GM21786 (cell line): ENCODE results near the gene WAC.

ENCODE experiments used
- ATAC-seq: cut with Tn5 transposase; IDR thresholded peaks from one replicate; pipeline ENCODE4 v1.9.1; 2021; ENCODE audit not compliant: unreplicated experiment

WAC gene

GRCh38 chr10:28523725-28524252 is 9.1 kb upstream of the WAC start:
- no peak for ATAC-seq

GRCh38 chr10:28530751-28531150 is 2.2 kb upstream of the WAC start:
- ATAC-seq: no peak

GRCh38 chr10:28533186-28533564 is 257 bp downstream of the WAC start:
- ATAC-seq: peak; percentile 1

- no peak for ATAC-seq
These were observed 820 bp downstream of the WAC start for GRCh38 chr10:28533571-28534304.

GRCh38 chr10:28535846-28536245 is 2.9 kb downstream of the WAC start:
- ATAC-seq: no peak

GRCh38 chr10:28538595-28538994 is 5.7 kb downstream of the WAC start:
- ATAC-seq: no peak

- ATAC-seq: no peak
These were observed 7.2 kb downstream of the WAC start for GRCh38 chr10:28540145-28540544.

- ATAC-seq: no peak
These were observed 8.9 kb downstream of the WAC start for GRCh38 chr10:28541717-28542365.

- no peak for ATAC-seq
These were observed 9.8 kb downstream of the WAC start for GRCh38 chr10:28542728-28543127.

- no peak for ATAC-seq
These were observed 11.1 kb downstream of the WAC start for GRCh38 chr10:28544058-28544457.

GRCh38 chr10:28545967-28546644 is 13.2 kb downstream of the WAC start:
- no peak for ATAC-seq

- no peak for ATAC-seq
These were observed 16.0 kb downstream of the WAC start for GRCh38 chr10:28548781-28549498.

GRCh38 chr10:28551086-28551485 is 18.2 kb downstream of the WAC start:
- no peak for ATAC-seq

- no peak for ATAC-seq
These were observed 19.9 kb downstream of the WAC start for GRCh38 chr10:28552775-28553174.

GRCh38 chr10:28554009-28554408 is 21.1 kb downstream of the WAC start:
- ATAC-seq: no peak

GRCh38 chr10:28554952-28555351 is 22.0 kb downstream of the WAC start:
- no peak for ATAC-seq

- ATAC-seq: no peak
These were observed 22.4 kb downstream of the WAC start for GRCh38 chr10:28555358-28555757.

- ATAC-seq: no peak
These were observed 23.2 kb downstream of the WAC start for GRCh38 chr10:28556142-28556541.

- ATAC-seq: no peak
These were observed 25.3 kb downstream of the WAC start for GRCh38 chr10:28558186-28558585.

GRCh38 chr10:28558923-28559508 is 26.1 kb downstream of the WAC start:
- no peak for ATAC-seq

- ATAC-seq: no peak
These were observed 26.7 kb downstream of the WAC start for GRCh38 chr10:28559618-28560017.
